T-cell (primary cell): Measurements from ENCODE around the gene CCDC87. TPM values are rescaled to one million over a fixed set of nuclear protein-coding genes. Genes with fewer than 3 reads are reported as not detected.

ENCODE experiments used
- ATAC-seq, 4 experiments: fragments of 200-7000 bp in 3 of 4; fragments of 150-1000 bp in 1 of 4; cut with Tn5 transposase; replicated peaks in 1 of 4; 1 replicate in 3 of 4; 2 replicates in 1 of 4; pipeline ENCODE4 v1.10.0; 2021; ENCODE audit warnings: moderate library complexity in 3 of 4, mild to moderate bottlenecking in 2 of 4, moderate number of reproducible peaks in 1 of 4
- CTCF ChIA-PET, 2 donors: fragments of 300-600 bp; sonication (Branson Sonifier 250); formaldehyde crosslinking; loops; one replicate each; lab custom pipeline; 2022; ENCODE audit warnings: antibody characterized with exemption in 2 of 2; lab: Charles Lee
- POLR2A ChIA-PET, 2 donors: fragments of 300-600 bp; sonication (Branson Sonifier 250); formaldehyde crosslinking; loops; one replicate each; lab custom pipeline; 2022; ENCODE audit warnings: antibody characterized with exemption in 2 of 2; lab: Charles Lee
- DNase-seq, 35 experiments: peaks; one replicate each; pipeline versions ENCODE4 v3.0.0 to v3.0.0-alpha.2; 2013 to 2023
- H3K27ac ChIP-seq: one replicate; pipeline ENCODE4 v1.5.1; 2013; ENCODE audit warnings: low read length
- H3K27me3 ChIP-seq, 2 experiments: replicated peaks in 1 of 2; 1 replicate in 1 of 2; 2 replicates in 1 of 2; pipeline versions ENCODE4 v1.6.1 to v1.7.0; 2013; ENCODE audit warnings: low read length in 1 of 2, mixed read lengths in 1 of 2; ENCODE audit not compliant: control insufficient read depth in 2 of 2, insufficient read depth in 2 of 2; ENCODE audit errors: extremely low read depth in 1 of 2
- H3K36me3 ChIP-seq, 2 donors: 1 replicate in 1 of 2; 2 replicates in 1 of 2; pipeline versions ENCODE4 v1.6.1 to v1.7.0; 2013; ENCODE audit warnings: low read length in 1 of 2; ENCODE audit not compliant: control insufficient read depth in 2 of 2, insufficient read depth in 1 of 2; ENCODE audit errors: extremely low read depth in 1 of 2
- H3K4me1 ChIP-seq, 2 experiments: 1 replicate in 1 of 2; 2 replicates in 1 of 2; pipeline versions ENCODE4 v1.6.1 to v1.7.0; 2013; ENCODE audit warnings: low read length in 2 of 2, mixed read lengths in 1 of 2; ENCODE audit not compliant: insufficient read depth in 2 of 2, control insufficient read depth in 1 of 2; ENCODE audit errors: extremely low read depth in 1 of 2
- H3K4me3 ChIP-seq, 2 donors: 1 replicate in 1 of 2; 2 replicates in 1 of 2; pipeline versions ENCODE4 v1.5.1 to v1.7.0; 2013; ENCODE audit warnings: mild to moderate bottlenecking in 2 of 2, low read length in 1 of 2, moderate library complexity in 1 of 2; ENCODE audit not compliant: control insufficient read depth in 1 of 2; ENCODE audit errors: extremely low read depth in 1 of 2
- H3K9me3 ChIP-seq: 2 replicates; pipeline ENCODE4 v1.7.0; 2013
- H3K27ac Mint-ChIP-seq, 2 donors: one replicate each; pipeline ENCODE4 v1.8.0; 2020 to 2021; ENCODE audit warnings: mild to moderate bottlenecking in 2 of 2, mixed read lengths in 2 of 2
- H3K27me3 Mint-ChIP-seq, 2 donors: one replicate each; pipeline ENCODE4 v1.8.0; 2021 to 2022; ENCODE audit warnings: mixed read lengths in 2 of 2
- H3K36me3 Mint-ChIP-seq: one replicate; pipeline ENCODE4 v1.8.0; 2021; ENCODE audit warnings: mixed read lengths
- H3K4me1 Mint-ChIP-seq, 3 donors: one replicate each; pipeline ENCODE4 v1.8.0; 2020 to 2022; ENCODE audit warnings: mixed read lengths in 3 of 3, mild to moderate bottlenecking in 1 of 3
- H3K4me3 Mint-ChIP-seq, 3 donors: one replicate each; pipeline ENCODE4 v1.8.0; 2020 to 2022; ENCODE audit warnings: mild to moderate bottlenecking in 3 of 3, mixed read lengths in 3 of 3, moderate library complexity in 3 of 3
- H3K9me3 Mint-ChIP-seq, 3 donors: one replicate each; pipeline ENCODE4 v1.8.0; 2020 to 2022; ENCODE audit warnings: mixed read lengths in 3 of 3
- WGBS: methylation state at CpG from one replicate; pipeline ENCODE4 v1.1.5; 2013; ENCODE audit warnings: missing lambda C conversion rate; ENCODE audit not compliant: insufficient coverage; 5-methylcytosine and 5-hydroxymethylcytosine counted together
- total RNA-seq, 35 experiments: library from RNA in 6 of 35; stranded (reverse) in 6 of 35; fragments of 120-200 nt in 1 of 35; gene quantifications; one replicate each; pipeline versions ENCODE4 v1.2.1 to v1.2.4 and lab custom pipeline; 2013 to 2026

CCDC87 gene
- total RNA-seq, 5 donors from 2014 or later (not counting 1 experiment from before 2014, with no cell fraction given) = 0.10 to 0.65 (median 0.32) TPM

- H3K27me3 ChIP-seq = no peaks in the 10 kb centered on the region
- no peaks in the 10 kb centered on the region for H3K9me3 ChIP-seq
- WGBS = 98% methylated on average over 23 of the region's 26 CpGs
- no peak overlapping the region for H3K27ac Mint-ChIP-seq
- H3K27ac ChIP-seq = no peak overlapping the region
- no peak for DNase-seq
- ATAC-seq = peak in 1 of 4 experiments; percentile 4
- ChIA-PET POLR2A (interaction anchor here (0.7 to 2.2 kb wide), 5 partner anchors 11 to 123 kb away, joined by 3 to 16 read pairs (median 3); partner anchors contain the start of gene RBM4 (in 1 of the 2)), CTCF (interaction anchor here (0.6 to 1.8 kb wide), 3 partner anchors 13 to 48 kb away, joined by 3 to 7 read pairs (median 6); partner anchors contain the start of gene RBM4 (in 1 of the 2))
- H3K36me3 ChIP-seq = peaks cover 27 to 79% of the 10 kb centered on the region in 2 donors
- peaks cover 24 to 69% of the 10 kb centered on the region in 2 experiments for H3K4me1 ChIP-seq
- peaks cover 76 to 98% (median 85%) of the 10 kb centered on the region in 3 donors for H3K4me1 Mint-ChIP-seq
- no peaks in the 10 kb centered on the region for H3K9me3 Mint-ChIP-seq
- H3K4me3 ChIP-seq = no peak overlapping the region
- no peak overlapping the region for H3K4me3 Mint-ChIP-seq
- H3K36me3 Mint-ChIP-seq = peaks cover 55% of the 10 kb centered on the region
- no peaks in the 10 kb centered on the region for H3K27me3 Mint-ChIP-seq
Observed at GRCh38 chr11:66625041-66625751, 32.3 kb upstream of the CCDC87 start.

- peaks cover 76 to 98% (median 84%) of the 10 kb centered on the region in 3 donors for H3K4me1 Mint-ChIP-seq
- CTCF ChIA-PET = interaction anchor here in 1 of 2 donors (0.6 to 1.8 kb wide), 2 partner anchors 14 to 49 kb away, joined by 3 to 6 read pairs; partner anchors contain the start of gene RBM4
- peak in 1 of 4 experiments; percentile 2 for ATAC-seq
Observed at GRCh38 chr11:66624450-66624849, 31.6 kb upstream of the CCDC87 start.

GRCh38 chr11:66619080-66619554 lies 26.3 kb upstream of the CCDC87 start:
- ChIA-PET CTCF (interaction anchor here (0.5 to 2.5 kb wide), 9 partner anchors 19 to 224 kb away, joined by 3 to 26 read pairs (median 3); partner anchors contain the start of genes CCDC87 (in 2 of the 2), CCS (in 1 of the 2), MRPL11 (in 1 of the 2) and RBM4 (in 1 of the 2)), POLR2A (interaction anchor here (0.6 to 6.0 kb wide), 23 partner anchors 9 to 1851 kb away, joined by 3 to 165 read pairs (median 6); partner anchors contain the start of genes RBM4 (in 2 of the 2), BBS1 (in 1 of the 2), CCDC87 (in 1 of the 2) and RBM4B (in 1 of the 2))
- Histone ChIP-seq H3K4me3 (peak overlapping the region; percentile 93 to 97), H3K27me3 (no peaks in the 10 kb centered on the region), H3K4me1 (peaks cover 48 to 74% of the 10 kb centered on the region in 2 experiments), H3K27ac (peak overlapping the region; percentile 97), H3K9me3 (no peaks in the 10 kb centered on the region), H3K36me3 (peaks cover 7 to 19% of the 10 kb centered on the region in 2 donors)
- ATAC-seq (peak; percentile 15 to 63 (median 24)), DNase-seq (peak in 22 of 35 experiments; percentile 13 to 86 (median 40))
- peak overlapping the region; percentile 97 to 99 (median 98) for H3K4me3 Mint-ChIP-seq
- H3K27me3 Mint-ChIP-seq = no peaks in the 10 kb centered on the region
- peak overlapping the region; percentile 98 for H3K27ac Mint-ChIP-seq
- H3K36me3 Mint-ChIP-seq = peaks cover 40% of the 10 kb centered on the region
- 0% methylated on average over 3 of the region's 4 CpGs for WGBS
- peaks cover 70 to 75% (median 73%) of the 10 kb centered on the region in 3 donors for H3K4me1 Mint-ChIP-seq
- no peaks in the 10 kb centered on the region for H3K9me3 Mint-ChIP-seq

More at GRCh38 chr11:66624450-66624849, 31.6 kb upstream of the CCDC87 start:
- WGBS = 92% methylated on average over 16 of the region's 16 CpGs
- H3K27me3 Mint-ChIP-seq = no peaks in the 10 kb centered on the region
- Histone ChIP-seq H3K9me3 (no peaks in the 10 kb centered on the region), H3K27ac (no peak overlapping the region), H3K4me3 (no peak overlapping the region), H3K36me3 (peaks cover 27 to 72% of the 10 kb centered on the region in 2 donors), H3K27me3 (no peaks in the 10 kb centered on the region), H3K4me1 (peaks cover 29 to 75% of the 10 kb centered on the region in 2 experiments)
- no peak overlapping the region for H3K4me3 Mint-ChIP-seq
- no peak for DNase-seq
- no peak overlapping the region for H3K27ac Mint-ChIP-seq
- peaks cover 52% of the 10 kb centered on the region for H3K36me3 Mint-ChIP-seq
- POLR2A ChIA-PET = interaction anchor here (0.6 to 2.8 kb wide), 7 partner anchors 9 to 124 kb away, joined by 3 to 16 read pairs (median 3); partner anchors contain the start of gene RBM4 (in 1 of the 2)
- H3K9me3 Mint-ChIP-seq = no peaks in the 10 kb centered on the region

- under 1% methylated on average over 25 of the region's 38 CpGs for WGBS
- H3K27me3 ChIP-seq = no peaks in the 10 kb centered on the region
- H3K36me3 ChIP-seq = peaks cover 0 to under 1% of the 10 kb centered on the region in 2 donors
- peak overlapping the region; percentile 97 to 99 (median 98) for H3K4me3 Mint-ChIP-seq
- ChIA-PET CTCF (interaction anchor here (0.6 to 2.5 kb wide), 8 partner anchors 15 to 120 kb away, joined by 3 to 26 read pairs (median 4); partner anchors contain the start of genes CCDC87 (in 1 of the 2), CCS (in 1 of the 2), RBM4 (in 1 of the 2) and RBM4B (in 1 of the 2)), POLR2A (interaction anchor here (0.5 to 6.0 kb wide), 13 partner anchors 13 to 654 kb away, joined by 3 to 165 read pairs (median 11); partner anchors contain the start of genes RBM4 (in 2 of the 2), CCDC87 (in 1 of the 2), CCS (in 1 of the 2) and RBM4B (in 1 of the 2))
- H3K9me3 ChIP-seq = no peaks in the 10 kb centered on the region
- no peaks in the 10 kb centered on the region for H3K27me3 Mint-ChIP-seq
- H3K27ac ChIP-seq = peak overlapping the region; percentile 97
- H3K9me3 Mint-ChIP-seq = no peaks in the 10 kb centered on the region
- DNase-seq (peak in 9 of 35 experiments; percentile 5 to 72 (median 20)), ATAC-seq (no peak)
- H3K27ac Mint-ChIP-seq = peak overlapping the region; percentile 98
- peaks cover 22% of the 10 kb centered on the region for H3K36me3 Mint-ChIP-seq
- peaks cover 52 to 56% (median 55%) of the 10 kb centered on the region in 3 donors for H3K4me1 Mint-ChIP-seq
- peak overlapping the region; percentile 93 to 97 for H3K4me3 ChIP-seq
- peaks cover 32 to 56% of the 10 kb centered on the region in 2 experiments for H3K4me1 ChIP-seq
Observed at GRCh38 chr11:66617155-66617834, 24.4 kb upstream of the CCDC87 start.

- Histone ChIP-seq H3K4me3 (peak within 1 kb of the TSS; percentile 93 to 97), H3K9me3 (no peaks in the 10 kb centered on the region), H3K27ac (peak within 1 kb of the TSS; percentile 97), H3K27me3 (no peaks in the 10 kb centered on the region), H3K36me3 (no peaks in the 10 kb centered on the region), H3K4me1 (peaks cover 29 to 49% of the 10 kb centered on the region in 2 experiments)
- Mint-ChIP-seq H3K9me3 (no peaks in the 10 kb centered on the region), H3K4me1 (peaks cover 44 to 50% (median 49%) of the 10 kb centered on the region in 3 donors), H3K4me3 (peak within 1 kb of the TSS; percentile 97 to 99 (median 98)), H3K36me3 (peaks cover 20% of the 10 kb centered on the region), H3K27ac (peak within 1 kb of the TSS; percentile 98), H3K27me3 (no peaks in the 10 kb centered on the region)
- DNase-seq (peak; percentile 95 to 99 (median 98)), ATAC-seq (peak; percentile 85 to 94 (median 93))
- ChIA-PET POLR2A (interaction anchor here (0.5 to 6.0 kb wide), 16 partner anchors 11 to 1029 kb away, joined by 3 to 165 read pairs (median 5); partner anchors contain the start of genes CCDC87 (in 2 of the 2), RBM4 (in 2 of the 2), CCS (in 1 of the 2) and RBM4B (in 1 of the 2)), CTCF (interaction anchor here (0.6 to 1.5 kb wide), 7 partner anchors 20 to 72 kb away, joined by 3 to 12 read pairs (median 5); partner anchors contain the start of genes CCDC87 (in 1 of the 2), CCS (in 1 of the 2), RBM4 (in 1 of the 2) and RBM4B (in 1 of the 2))
- WGBS = under 1% methylated on average over 87 of the region's 90 CpGs
Observed at GRCh38 chr11:66616379-66617154, 23.7 kb upstream of the CCDC87 start, which contains the start of gene RBM14. TSS of gene RBM14 (plus strand) at chr11:66616630. CDS start at chr11:66616721, 91 bp downstream.
